GM12801 (cell line): ENCODE results near the gene CFAP97.

Experiments used
- CTCF ChIP-seq: IDR thresholded peaks from one replicate; pipeline ENCODE4 v1.5.1; 2011; ENCODE audit warnings: control low read depth; ENCODE audit not compliant: insufficient read length; ENCODE audit errors: extremely low read depth

CFAP97 gene

DNA sequence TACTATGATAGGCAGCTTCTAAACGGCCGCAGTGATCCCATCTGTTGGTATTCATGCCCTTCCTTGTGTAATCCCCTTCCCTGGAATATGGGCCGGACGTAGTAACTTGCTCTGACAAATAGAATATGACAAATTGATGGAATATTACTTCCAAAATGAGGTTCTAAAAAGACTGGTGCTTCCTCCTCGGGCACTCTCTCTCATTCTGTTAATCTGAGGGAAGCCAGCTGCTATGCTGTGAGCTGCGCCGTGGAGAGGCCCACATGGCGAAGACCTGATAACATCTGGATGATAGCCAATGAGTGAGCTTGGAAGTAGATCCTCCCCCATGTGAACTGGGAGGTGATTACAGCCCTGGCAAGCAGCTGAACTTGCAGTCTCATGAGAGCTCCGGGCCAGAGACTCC lies 88.0 kb downstream of the CFAP97 start:
- no peak for TF ChIP-seq CTCF

GRCh38 chr4:185113340-185113739 lies 90.5 kb downstream of the CFAP97 start:
- no peak for TF ChIP-seq CTCF

GRCh38 chr4:185112104-185112503 lies 91.7 kb downstream of the CFAP97 start:
- TF ChIP-seq CTCF, result no peak

GRCh38 chr4:185110375-185110823 lies 93.4 kb downstream of the CFAP97 start:
- TF ChIP-seq CTCF, result no peak

DNA sequence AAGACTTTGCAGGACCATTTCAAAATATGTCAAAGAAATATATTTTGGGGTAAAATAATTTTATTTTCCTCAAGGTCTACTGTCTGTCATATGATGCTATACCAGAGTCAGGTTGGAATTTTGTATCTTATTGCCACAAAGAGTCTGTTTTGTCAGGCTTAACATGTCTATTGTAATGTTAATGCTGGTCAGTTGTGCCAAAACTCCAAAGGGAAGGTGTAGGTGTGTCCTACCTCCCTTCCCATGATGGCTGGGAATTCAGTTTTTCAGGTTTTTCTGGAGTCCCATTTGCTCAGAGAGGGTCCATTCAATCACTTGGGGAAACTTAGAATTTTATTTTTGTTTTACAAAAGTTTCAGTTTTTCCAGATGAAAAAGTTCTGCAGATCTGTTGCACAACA lies 94.1 kb downstream of the CFAP97 start:
- TF ChIP-seq CTCF, result no peak
